H1 (cell line): Measurements from ENCODE around the gene MAGI1. TPM values are rescaled to one million over a fixed set of nuclear protein-coding genes. Genes with fewer than 3 reads are reported as not detected.

ENCODE experiments used
- ATF3 ChIP-seq: IDR thresholded peaks from 2 replicates; pipeline ENCODE4 v1.6.1; 2011; ENCODE audit warnings: low read depth, mild to moderate bottlenecking, low read length; ENCODE audit not compliant: insufficient read depth
- CBX8 ChIP-seq: fragments of 300-800, 300-1000 bp; sonication (generic); IDR thresholded peaks from 2 replicates; pipeline ENCODE4 v1.7.1; 2016; ENCODE audit warnings: low read depth, low read length, borderline replicate concordance
- CREB1 ChIP-seq: IDR thresholded peaks from 2 replicates; pipeline ENCODE4 v1.6.1; 2012; ENCODE audit warnings: inconsistent platforms
- CTCF ChIP-seq, 3 experiments: IDR thresholded peaks; 1 replicate in 2 of 3; 2 replicates in 1 of 3; pipeline versions ENCODE4 v1.5.1 to v1.6.1; 2011; ENCODE audit warnings: low read length in 3 of 3, mild to moderate bottlenecking in 3 of 3, inconsistent platforms in 2 of 3, low read depth in 1 of 3, moderate library complexity in 1 of 3; ENCODE audit not compliant: insufficient read depth in 1 of 3; ENCODE audit errors: control extremely low read depth in 1 of 3
- FOSL1 ChIP-seq: IDR thresholded peaks from 2 replicates; pipeline ENCODE4 v1.6.1; 2011; ENCODE audit warnings: mild to moderate bottlenecking, low read depth, low read length, moderate library complexity; ENCODE audit not compliant: insufficient read depth
- HDAC6 ChIP-seq: IDR thresholded peaks from one replicate; pipeline ENCODE4 v1.7.1; 2012; ENCODE audit warnings: low read depth, mild to moderate bottlenecking, inconsistent platforms, low read length, moderate library complexity
- KDM5A ChIP-seq: fragments of 200-600 bp; IDR thresholded peaks from 2 replicates; pipeline ENCODE4 v1.7.1; 2012; ENCODE audit warnings: mild to moderate bottlenecking, low read length, inconsistent platforms, mixed read lengths
- MAX ChIP-seq: IDR thresholded peaks from 2 replicates; pipeline ENCODE4 v1.6.1; 2012; ENCODE audit warnings: inconsistent platforms
- polyA plus RNA-seq, 7 experiments: library from polyadenylated mRNA; depleted of rRNA in 3 of 7; stranded (reverse) in 5 of 7; unstranded in 2 of 7; fragments of >200 nt in 5 of 7; fragments of 200-250 nt in 2 of 7; gene quantifications; 1 replicate in 5 of 7; 2 replicates in 1 of 7; 4 replicates in 1 of 7; pipeline versions ENCODE4 v1.2.1 to v1.2.3, GENCODE V29; 2011 to 2013; ENCODE audit warnings: missing spikeins in 2 of 7, mixed read lengths in 2 of 7
- total RNA-seq: library from RNA; stranded (reverse); fragmentation: NEBNext Ultra II Directional; extraction: Animal tissue kit (Norgen Biotek cat#: 25700); gene quantifications from 2 replicates; pipeline ENCODE4 v1.2.1, GENCODE V29; 2021

Gene MAGI1
- total and polyA plus RNA-seq, 2 of the 8 experiments (the other 6 are each of a cell fraction or from before 2014, with no cell fraction given), result 19.8 to 78.0 TPM

- no peak for TF ChIP-seq ATF3
- TF ChIP-seq HDAC6, result no peak
- no peak for TF ChIP-seq MAX
- no peak for TF ChIP-seq CREB1
- no peak for TF ChIP-seq CBX8
- TF ChIP-seq KDM5A, result no peak
- no peak for TF ChIP-seq FOSL1
- TF ChIP-seq CTCF (IDR thresholded peaks at IDR 0.05; ENCODE audit: control extremely low read depth in 1 of 3, insufficient read depth in 1 of 3, low read depth in 1 of 3, low read length in 3 of 3), result no peak
Measured at GRCh38 chr3:65422154-65422553, 616.6 kb downstream of the MAGI1 start (continued).
